Stimulated activated CD8-positive, alpha-beta memory T cell treated with anti-CD3 and anti-CD28 coated beads, Interleukin-7, amount 100 ng/mL, for 1 hour (primary cell): ENCODE results near the gene KCNK5.

Experiments used
- DNase-seq, 2 donors: peaks; one replicate each; pipeline ENCODE4 v3.0.0-alpha.2; 2020; ENCODE audit warnings: low read depth in 2 of 2

KCNK5 gene

GRCh38 chr6:39172377-39172757 lies 56.9 kb downstream of the KCNK5 start:
- DNase-seq: no peak

GRCh38 chr6:39171489-39172376 lies 57.5 kb downstream of the KCNK5 start:
- DNase-seq: no peak

DNA sequence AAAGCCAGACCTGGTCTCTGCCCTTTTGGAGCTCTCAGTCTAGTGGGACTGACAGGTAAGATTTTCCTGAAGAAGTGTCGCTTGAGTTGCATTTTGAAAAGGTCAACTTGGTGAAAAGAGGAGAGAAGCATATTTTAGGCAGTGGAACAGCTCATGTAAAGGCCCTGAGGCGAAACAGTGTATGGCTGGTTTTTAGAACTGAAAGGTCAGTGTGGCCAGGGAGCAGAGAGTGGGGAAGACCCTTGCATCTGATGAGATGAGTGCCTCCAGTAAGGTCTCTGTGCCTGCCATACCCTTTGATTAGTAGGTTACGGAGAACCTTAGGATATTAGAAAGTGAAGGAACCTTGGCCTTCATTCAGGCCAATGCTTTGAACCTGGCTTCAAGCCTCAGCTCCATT lies 58.4 kb downstream of the KCNK5 start:
- DNase-seq: no peak

- no peak for DNase-seq
These were observed 58.9 kb downstream of the KCNK5 start for GRCh38 chr6:39170389-39170788.

GRCh38 chr6:39169448-39170344 lies 59.6 kb downstream of the KCNK5 start:
- no peak for DNase-seq

DNA sequence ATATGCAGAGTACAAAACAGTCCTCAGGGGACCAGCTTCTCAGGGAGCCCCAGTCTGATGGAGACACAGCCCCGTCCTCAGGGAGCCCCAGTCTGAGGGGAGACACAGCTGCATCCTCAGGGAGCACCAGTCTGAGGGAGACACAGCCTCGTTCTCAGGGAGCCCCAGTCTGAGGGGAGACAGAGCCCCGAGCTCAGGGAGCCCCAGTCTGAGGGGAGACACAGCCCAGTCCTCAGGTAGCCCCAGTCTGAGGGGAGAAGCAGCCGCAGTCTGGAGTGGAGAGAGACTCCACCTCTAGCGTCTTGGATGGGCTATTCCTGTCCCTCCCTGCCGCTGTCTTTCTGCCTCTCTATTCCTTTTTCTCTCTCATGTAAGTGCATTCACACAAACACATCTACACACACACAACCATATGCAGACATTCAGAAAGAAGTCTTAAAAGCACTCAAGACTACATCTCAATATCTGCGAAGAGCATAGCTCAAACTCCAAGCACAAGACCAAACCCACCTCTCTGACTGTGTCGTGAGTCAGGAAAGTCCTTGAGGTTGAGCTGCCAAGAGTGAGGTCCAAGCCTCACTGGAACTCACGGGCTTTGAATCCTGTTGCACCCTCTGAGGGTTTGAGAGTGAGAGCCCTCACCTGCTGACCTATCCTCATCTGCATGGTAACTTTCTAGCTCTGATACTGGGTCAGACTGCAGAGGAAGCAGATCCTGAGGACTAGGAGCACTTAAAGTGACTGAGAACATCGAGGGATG lies 61.2 kb downstream of the KCNK5 start:
- DNase-seq: no peak

DNA sequence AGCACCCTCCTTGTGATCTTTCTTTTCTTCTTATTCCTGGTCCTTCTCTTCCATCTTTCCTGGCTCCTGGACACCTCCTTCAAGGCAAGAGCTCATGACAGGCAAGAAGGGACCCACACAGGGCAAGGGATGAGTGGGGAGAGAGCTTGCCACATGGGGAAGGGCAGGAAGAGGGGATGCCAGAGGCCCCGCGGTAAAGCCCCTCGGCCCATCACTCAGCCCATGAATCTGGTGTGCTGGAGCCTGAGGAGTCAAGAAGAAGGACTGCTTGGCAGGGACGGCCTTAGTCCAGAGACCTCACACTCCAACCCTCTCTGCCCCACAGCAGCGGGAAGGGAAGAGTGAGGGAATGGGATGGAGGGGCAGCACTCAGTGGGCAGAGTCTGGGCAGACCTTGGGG lies 62.0 kb downstream of the KCNK5 start:
- DNase-seq: no peak

DNA sequence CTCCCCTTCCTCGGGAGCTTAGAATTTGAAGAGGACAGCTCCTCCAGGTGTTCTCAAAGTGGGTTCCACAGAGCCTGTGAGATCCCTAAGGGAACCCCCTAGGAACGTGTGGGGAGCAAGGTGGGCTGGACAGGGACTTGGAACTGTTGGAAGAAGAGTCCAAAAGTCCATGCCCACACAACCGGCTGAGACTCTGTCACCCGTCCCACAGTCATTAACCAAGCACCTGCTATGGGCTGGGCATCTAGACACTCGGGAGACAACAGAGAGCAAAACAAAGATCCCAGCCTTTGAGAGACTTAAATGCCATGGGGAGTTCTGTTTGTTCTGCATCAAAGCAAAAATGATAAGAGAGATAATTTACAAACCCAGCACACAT lies 62.4 kb downstream of the KCNK5 start:
- no peak for DNase-seq

DNA sequence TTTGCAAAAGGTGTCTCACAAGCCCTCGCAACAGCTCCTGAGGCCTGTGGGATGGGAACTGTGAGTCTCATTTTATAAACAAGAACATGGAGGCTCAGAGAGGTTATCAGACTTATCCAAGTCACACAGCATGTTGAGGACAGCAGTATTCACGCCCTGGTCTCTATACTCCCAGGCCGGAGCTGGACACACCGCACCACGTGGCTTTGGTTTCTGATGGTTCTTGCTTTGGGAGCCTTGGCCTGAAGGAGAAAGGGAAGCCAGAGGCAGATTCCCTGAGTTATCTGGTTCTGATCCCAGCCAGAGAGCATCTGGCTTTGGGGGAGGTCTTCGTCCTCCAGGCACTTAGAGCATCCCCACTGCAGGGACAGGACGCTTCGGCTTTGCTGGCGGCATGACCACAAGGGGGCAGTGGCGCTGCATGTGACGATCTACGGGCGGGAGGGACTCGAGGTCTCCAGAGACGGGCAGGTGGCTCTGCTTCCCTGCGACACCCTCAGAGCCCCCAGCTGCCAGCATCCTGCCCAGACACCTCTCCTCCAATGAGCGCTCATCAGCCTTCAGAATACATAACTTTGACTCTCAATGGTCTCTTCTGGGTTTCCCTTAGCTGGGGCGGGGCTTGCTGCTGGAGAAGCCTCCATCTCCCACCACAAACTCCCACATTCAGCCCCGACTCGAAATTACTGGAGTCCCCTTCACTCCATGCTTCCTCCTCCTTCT lies 62.9 kb downstream of the KCNK5 start:
- peak; percentile 66 to 71 for DNase-seq

DNA sequence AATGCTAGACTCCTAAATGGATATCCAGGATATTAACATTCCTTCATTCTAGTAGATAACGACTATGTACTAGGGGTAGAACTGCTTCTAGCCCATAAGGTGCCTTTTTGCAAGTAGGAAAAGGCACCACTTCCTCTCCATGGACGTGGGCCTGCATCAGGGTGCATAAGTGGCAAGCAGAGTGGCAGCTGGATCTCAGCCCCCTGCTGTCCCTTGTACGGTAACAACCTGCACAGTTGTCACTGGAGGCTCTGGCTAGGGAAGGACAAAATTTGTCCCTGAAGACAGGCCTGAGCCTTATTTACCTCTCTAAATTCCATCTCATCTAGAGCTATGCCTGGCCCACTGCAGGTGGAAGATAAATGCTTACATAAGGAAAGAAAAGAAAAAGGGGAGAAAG lies 71.8 kb downstream of the KCNK5 start:
- no peak for DNase-seq

DNA sequence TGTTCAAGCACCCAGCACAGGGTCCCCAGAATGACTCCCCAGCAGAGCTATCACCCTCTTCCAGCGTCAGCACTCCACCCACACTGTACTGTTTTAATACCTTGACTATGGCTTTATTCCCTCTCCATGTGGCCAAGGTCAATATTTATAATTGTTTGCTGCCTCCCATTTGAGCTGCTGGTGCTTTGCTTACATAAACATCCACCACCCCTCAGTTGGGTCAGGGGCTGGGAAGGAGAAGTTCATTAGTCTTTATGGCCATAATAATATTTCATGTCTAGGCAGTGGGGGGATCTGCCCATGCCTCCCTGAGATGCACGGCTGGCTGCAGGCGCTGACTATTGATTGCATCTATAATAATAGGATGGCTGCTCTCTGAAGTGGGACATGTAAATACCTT lies 72.5 kb downstream of the KCNK5 start:
- DNase-seq: no peak

- DNase-seq: no peak
These were observed 74.6 kb downstream of the KCNK5 start for GRCh38 chr6:39154705-39155104.

DNA sequence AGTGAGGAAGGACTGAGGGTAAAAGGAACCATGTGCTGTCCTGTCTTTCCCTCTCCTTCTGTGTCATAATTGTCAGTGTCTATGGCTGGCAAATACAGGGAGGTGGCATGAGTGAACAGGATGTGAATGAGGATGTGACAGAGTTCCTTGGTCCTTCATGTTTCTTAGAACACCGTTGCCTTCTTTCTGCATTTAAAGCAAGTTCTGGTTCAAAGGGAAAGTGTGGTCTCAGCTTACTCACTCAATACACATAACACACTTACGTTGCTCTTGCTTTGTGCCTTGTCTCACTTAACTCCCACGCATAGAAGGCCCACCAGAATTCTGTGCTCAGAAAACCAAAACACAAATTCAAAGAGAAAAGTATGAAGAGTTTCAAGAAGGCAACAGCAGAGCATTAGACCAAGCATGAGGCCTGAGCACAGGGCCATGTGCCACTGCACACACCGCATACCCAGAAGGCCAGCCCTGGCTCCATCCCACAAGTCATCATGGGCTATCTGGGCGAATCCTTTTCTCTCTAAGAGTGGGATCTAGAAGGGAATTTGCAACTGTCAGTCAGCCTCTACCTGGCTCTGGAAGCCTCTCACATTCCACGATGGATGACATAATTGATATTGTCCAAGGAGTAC lies 75.4 kb downstream of the KCNK5 start:
- no peak for DNase-seq

GRCh38 chr6:39152262-39152661 lies 77.0 kb downstream of the KCNK5 start:
- no peak for DNase-seq

GRCh38 chr6:39151211-39151610 lies 78.1 kb downstream of the KCNK5 start:
- DNase-seq: no peak

- no peak for DNase-seq
These were observed 84.6 kb downstream of the KCNK5 start for GRCh38 chr6:39144481-39145173.

- DNase-seq: peak in 1 of 2 donors; percentile 4
These were observed 85.9 kb downstream of the KCNK5 start for GRCh38 chr6:39143238-39143930.

DNA sequence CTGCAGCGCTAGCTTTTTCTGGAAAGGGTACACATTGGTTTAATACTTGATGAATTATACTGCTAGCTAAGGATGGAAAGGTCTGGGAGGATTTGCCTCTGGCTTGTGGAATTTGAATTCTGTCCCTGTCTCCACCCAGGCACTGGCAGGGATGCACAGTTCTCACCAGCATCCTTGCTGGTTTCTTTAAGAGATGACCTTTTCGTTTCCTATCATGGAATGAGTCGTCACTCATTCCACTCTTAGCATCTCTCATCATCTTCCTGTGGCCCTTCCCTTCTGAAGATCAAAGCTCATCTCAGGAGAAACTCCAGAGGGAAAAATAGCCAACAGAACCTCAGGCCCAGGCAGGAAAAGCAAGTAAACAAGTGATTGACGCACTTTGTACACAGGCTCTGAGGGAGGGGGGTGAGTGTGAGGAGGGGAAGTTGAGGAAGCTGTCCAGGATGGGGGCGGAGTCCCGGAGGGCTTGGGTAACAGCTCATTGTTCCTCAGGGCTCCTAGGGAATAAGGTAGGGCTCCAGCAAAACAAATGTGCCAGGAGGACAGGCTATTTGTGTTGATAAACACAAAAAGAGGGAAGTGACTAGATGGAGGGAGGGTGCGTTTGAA lies 88.6 kb downstream of the KCNK5 start:
- no peak for DNase-seq
